HCT116 (cell line): ENCODE results near the gene LIMK2. TPM values are rescaled to one million over a fixed set of nuclear protein-coding genes. Genes with fewer than 3 reads are reported as not detected.
"Not testable (repeated sequence)": the region's sequence is repeated elsewhere in the genome, so short reads cannot be mapped to it uniquely, and the experiment has no call there.

Experiments
- ATAC-seq: fragments of 200-7000 bp; cut with Tn5 transposase; 2 replicates; pipeline ENCODE4 v1.9.1; 2020; ENCODE audit warnings: mild to moderate bottlenecking, moderate library complexity
- BruUV-seq: library from RNA; stranded (reverse); fragments of 400-500 nt; replicated peaks from 2 replicates; lab custom pipeline; 2021; lab: Mats Ljungman, UMichigan
- CTCF ChIA-PET: fragments of 300-600 bp; sonication (Branson Sonifier 250); formaldehyde crosslinking; loops from one replicate; lab custom pipeline; 2021; ENCODE audit warnings: antibody characterized with exemption; lab: Charles Lee
- POLR2A ChIA-PET: fragments of 300-600, 350-600 bp; sonication (Branson Sonifier 250); formaldehyde crosslinking; loops from one replicate; lab custom pipeline; 2021; ENCODE audit warnings: antibody characterized with exemption; lab: Charles Lee
- RAD21 ChIA-PET, 2 experiments: fragments of 300-600 bp; sonication (Branson Sonifier 250); formaldehyde crosslinking; loops; one replicate each; lab custom pipeline; 2023; ENCODE audit warnings: low total read pairs in 2 of 2; ENCODE audit not compliant: uncharacterized antibody in 2 of 2, unreplicated experiment in 2 of 2, low non-redundant PET in 1 of 2; lab: Charles Lee
- DNase-seq: peaks from one replicate; pipeline ENCODE4 v3.0.0-alpha.2; 2010; ENCODE audit warnings: low read depth, low spot score
- H2AFZ ChIP-seq: fragments of 200-600 bp; shearing (Covaris generic), sonication (generic); 2 replicates; pipeline ENCODE4 v1.6.1; 2017; ENCODE audit warnings: low read depth, mixed run types, mixed read lengths, antibody characterized with exemption, low read length; ENCODE audit not compliant: poor library complexity, severe bottlenecking
- H3K27ac ChIP-seq: 2 replicates; pipeline ENCODE4 v1.5.1; 2012; ENCODE audit warnings: low read depth, low read length
- H3K27me3 ChIP-seq: fragments of 200-600 bp; sonication (generic); 2 replicates; pipeline ENCODE4 v1.6.1; 2016; ENCODE audit warnings: mixed run types, low read length, mixed read lengths; ENCODE audit not compliant: insufficient read depth
- H3K36me3 ChIP-seq, 2 experiments: fragments of 200-500 bp in 1 of 2; fragments of 200-600 bp in 1 of 2; sonication (Bioruptor generic) in 1 of 2; sonication (generic) in 1 of 2; 2 replicates each; pipeline versions ENCODE4 v1.5.1 to v1.6.1; 2014 to 2016; ENCODE audit warnings: low read length in 2 of 2, inconsistent platforms in 1 of 2, mixed read lengths in 1 of 2, mixed run types in 1 of 2; ENCODE audit not compliant: insufficient read depth in 2 of 2, control insufficient read depth in 1 of 2
- H3K4me1 ChIP-seq, 2 experiments: fragments of 200-600 bp in 1 of 2; sonication (generic) in 1 of 2; 2 replicates each; pipeline versions ENCODE4 v1.5.1 to v1.6.1; 2012 to 2017; ENCODE audit warnings: low read length in 2 of 2, inconsistent platforms in 1 of 2, mild to moderate bottlenecking in 1 of 2, mixed read lengths in 1 of 2, mixed run types in 1 of 2, moderate library complexity in 1 of 2; ENCODE audit not compliant: insufficient read depth in 2 of 2, control insufficient read depth in 1 of 2
- H3K4me2 ChIP-seq: fragments of 200-600 bp; sonication (generic); 2 replicates; pipeline ENCODE4 v1.6.1; 2017; ENCODE audit warnings: mixed run types, low read length, mixed read lengths
- H3K4me3 ChIP-seq, 2 experiments: fragments of 200-600 bp in 1 of 2; sonication (generic) in 1 of 2; replicated peaks in 1 of 2; 2 replicates each; pipeline ENCODE4 v1.5.1; 2011 to 2016; ENCODE audit warnings: low read length in 2 of 2, control low read depth in 1 of 2, low read depth in 1 of 2, mild to moderate bottlenecking in 1 of 2, mixed read lengths in 1 of 2, mixed run types in 1 of 2
- H3K79me2 ChIP-seq: fragments of 200-600 bp; sonication (generic); 2 replicates; pipeline ENCODE4 v1.6.1; 2017; ENCODE audit warnings: mild to moderate bottlenecking, mixed run types, low read length, moderate library complexity, mixed read lengths; ENCODE audit not compliant: insufficient read depth
- H3K9ac ChIP-seq: fragments of 200-600 bp; sonication (generic); 2 replicates; pipeline ENCODE4 v1.6.1; 2016; ENCODE audit warnings: low read length, mixed read lengths
- H3K9me2 ChIP-seq: fragments of 200-600 bp; sonication (generic), shearing (Covaris generic); 2 replicates; pipeline ENCODE4 v1.6.1; 2017; ENCODE audit warnings: mixed run types, mild to moderate bottlenecking, moderate library complexity; ENCODE audit not compliant: insufficient read depth
- H3K9me3 ChIP-seq, 2 experiments: fragments of 200-500 bp in 1 of 2; fragments of 200-600 bp in 1 of 2; sonication (Bioruptor generic) in 1 of 2; sonication (generic) in 1 of 2; 2 replicates each; pipeline ENCODE4 v1.6.1; 2014 to 2017; ENCODE audit warnings: low read length in 2 of 2, mixed read lengths in 2 of 2, inconsistent platforms in 1 of 2, low read depth in 1 of 2, mild to moderate bottlenecking in 1 of 2, mixed run types in 1 of 2, moderate library complexity in 1 of 2; ENCODE audit not compliant: control insufficient read depth in 1 of 2, insufficient read depth in 1 of 2
- H4K20me1 ChIP-seq: fragments of 200-600 bp; sonication (generic), shearing (Covaris generic); 2 replicates; pipeline ENCODE4 v1.6.1; 2017; ENCODE audit warnings: mixed run types, mild to moderate bottlenecking, moderate library complexity; ENCODE audit not compliant: insufficient read depth
- SRF ChIP-seq: IDR thresholded peaks from 2 replicates; pipeline ENCODE4 v1.6.1; 2012; ENCODE audit warnings: low read depth
- intact Hi-C: fragments of 100-400 bp; cut with micrococcal nuclease; formaldehyde crosslinking; loops from 2 replicates; pipeline ENCODE4 v1.10.0; 2022
- total RNA-seq: library from RNA; stranded (reverse); gene quantifications from one replicate; pipeline ENCODE4 v1.2.1, GENCODE V29; 2021; ENCODE audit not compliant: unreplicated experiment

The LIMK2 gene
- total RNA-seq, 1 experiment from 2014 or later = 21.9 TPM

- Histone ChIP-seq H3K4me2 (no peak overlapping the region), H3K9me2 (no peaks in the 10 kb centered on the region), H3K27me3 (no peaks in the 10 kb centered on the region), H4K20me1 (no peaks in the 10 kb centered on the region), H3K36me3 (peaks cover 0 to 3% of the 10 kb centered on the region in 2 experiments; a peak in 1 of 4 replicates), H3K9ac (no peak overlapping the region), H3K4me1 (peaks cover 3 to 26% of the 10 kb centered on the region in 2 experiments; a peak in 3 of 4 replicates), H3K4me3 (no peak overlapping the region), H3K9me3 (no peaks in the 10 kb centered on the region), H2AFZ (no peak overlapping the region), H3K27ac (no peak overlapping the region), H3K79me2 (peaks cover 58% of the 10 kb centered on the region)
- POLR2A ChIA-PET = no interaction called here
- CTCF ChIA-PET = no interaction called here
- intact Hi-C loops = no loop called here
- BruUV-seq = no TSS peak
- no peak for TF ChIP-seq SRF
- DNase-seq (no peak), ATAC-seq (no peak)
- RAD21 ChIA-PET = no interaction called here
Observed at GRCh38 chr22:31170971-31171370, 41.1 kb upstream of the LIMK2 start.

- H3K4me3 ChIP-seq, H4K20me1 ChIP-seq, POLR2A ChIA-PET, H2AFZ ChIP-seq, H3K9ac ChIP-seq, H3K4me2 ChIP-seq, intact Hi-C loops, BruUV-seq, DNase-seq, ATAC-seq, CTCF ChIA-PET, H3K27ac ChIP-seq, H3K9me2 ChIP-seq, H3K27me3 ChIP-seq, H3K36me3 ChIP-seq, RAD21 ChIA-PET, H3K9me3 ChIP-seq: not testable (repeated sequence)
- peaks cover 3 to 29% of the 10 kb centered on the region in 2 experiments; a peak in 3 of 4 replicates for H3K4me1 ChIP-seq
- peaks cover 58% of the 10 kb centered on the region for H3K79me2 ChIP-seq
Observed at GRCh38 chr22:31171734-31172133, 40.4 kb upstream of the LIMK2 start.
